GM19035 (cell line): ENCODE data around the gene KRI1.

Experiments
- ATAC-seq: cut with Tn5 transposase; IDR thresholded peaks from one replicate; pipeline ENCODE4 v1.9.1; 2021; ENCODE audit not compliant: unreplicated experiment

KRI1 gene

DNA sequence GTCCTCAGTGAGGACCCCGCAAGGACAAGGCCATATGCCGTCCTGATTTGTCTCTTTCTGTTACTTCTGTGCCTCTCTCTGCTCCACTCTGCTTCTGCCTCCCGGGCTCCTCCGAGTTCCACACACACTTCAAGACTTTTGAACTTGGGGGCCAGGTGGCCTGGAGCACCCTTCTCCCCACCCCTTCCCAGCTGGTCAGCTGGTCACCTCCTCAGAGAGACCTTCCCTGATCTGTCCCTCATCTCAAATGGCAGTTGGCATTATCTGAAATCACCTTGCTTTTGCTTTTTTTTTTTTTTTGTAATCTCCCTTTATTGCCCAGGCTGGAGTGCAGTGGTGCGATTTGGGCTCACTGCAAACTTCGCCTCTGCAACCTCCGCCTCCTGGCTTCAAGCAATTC is 46.4 kb downstream of the KRI1 start:
- no peak for ATAC-seq

DNA sequence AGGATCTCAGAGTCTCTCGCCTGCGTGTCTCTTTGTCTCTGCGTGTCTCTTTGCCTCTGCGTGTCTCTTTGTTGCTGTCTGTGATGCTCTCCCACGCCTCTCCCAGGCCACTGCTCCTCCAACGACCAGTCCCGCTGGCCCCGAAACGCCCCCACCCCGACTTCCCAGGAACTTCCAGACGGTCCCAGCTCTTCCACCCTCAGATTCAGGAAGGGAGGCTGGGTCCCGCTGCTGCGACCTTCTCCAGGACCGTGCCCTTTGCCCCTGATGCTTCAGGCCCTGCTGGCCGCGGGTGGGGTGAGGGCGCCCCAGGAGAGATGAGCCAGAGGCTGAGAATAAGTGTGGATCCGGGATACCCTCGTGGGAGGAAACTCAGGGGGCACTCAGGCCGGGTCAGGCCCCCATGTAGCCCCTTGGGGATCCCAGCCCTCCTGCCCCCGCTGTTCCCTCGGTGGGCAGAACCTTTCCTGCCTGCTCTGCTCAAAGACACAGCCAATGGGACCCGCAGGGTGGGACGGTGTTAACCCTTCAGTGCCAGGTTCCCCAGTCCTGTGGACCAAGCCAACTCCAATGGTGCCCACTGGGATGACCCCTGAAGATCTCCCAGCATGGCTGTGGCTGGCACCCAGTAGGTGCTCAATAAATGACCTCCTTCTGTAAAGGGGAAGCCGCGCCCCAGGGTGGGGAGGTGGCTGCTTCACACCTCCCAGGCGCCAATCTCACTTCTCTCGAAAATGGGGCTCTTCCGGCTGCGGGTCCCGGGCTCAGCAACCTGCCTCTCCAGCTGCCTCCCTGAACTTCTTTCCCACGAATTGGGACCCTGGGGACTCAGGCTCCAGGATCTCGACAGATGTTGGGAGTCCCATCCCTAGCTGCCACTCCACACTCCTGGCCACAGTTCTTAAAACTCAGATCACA is 47.1 kb downstream of the KRI1 start:
- ATAC-seq, result no peak

DNA sequence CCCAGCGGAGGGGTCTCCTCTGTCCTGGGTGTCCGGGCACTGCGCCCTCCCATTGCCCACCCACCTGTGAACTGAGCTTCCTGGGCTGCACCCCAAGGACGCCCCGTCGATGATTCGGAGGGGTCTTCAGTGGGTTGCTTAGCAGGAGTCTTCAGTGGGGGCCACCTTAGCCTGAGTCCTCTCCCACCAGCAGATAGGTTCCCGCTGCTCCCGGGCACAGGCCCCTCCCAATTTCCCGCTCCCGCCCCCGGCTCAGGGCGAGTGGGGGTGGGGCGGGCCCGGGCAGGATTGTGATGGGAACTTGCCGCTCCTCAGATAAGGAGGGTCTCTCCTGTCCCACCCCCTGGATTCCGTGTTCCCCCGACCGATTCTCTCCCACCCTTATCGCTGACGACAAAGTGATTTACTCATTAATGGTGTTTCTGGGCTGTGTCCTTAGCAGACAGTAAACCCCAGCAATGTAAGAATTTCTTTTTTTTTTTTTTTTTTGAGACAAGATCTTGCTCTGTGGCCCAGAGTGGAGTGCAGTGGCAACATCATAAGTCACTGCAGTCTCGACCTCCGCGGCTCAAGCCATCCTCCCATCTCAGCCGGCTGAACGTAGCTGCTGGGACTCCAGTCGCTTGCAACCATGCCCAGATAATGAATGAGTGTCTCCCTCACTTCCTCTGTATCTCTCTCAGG is 47.9 kb downstream of the KRI1 start:
- ATAC-seq, result no peak

DNA sequence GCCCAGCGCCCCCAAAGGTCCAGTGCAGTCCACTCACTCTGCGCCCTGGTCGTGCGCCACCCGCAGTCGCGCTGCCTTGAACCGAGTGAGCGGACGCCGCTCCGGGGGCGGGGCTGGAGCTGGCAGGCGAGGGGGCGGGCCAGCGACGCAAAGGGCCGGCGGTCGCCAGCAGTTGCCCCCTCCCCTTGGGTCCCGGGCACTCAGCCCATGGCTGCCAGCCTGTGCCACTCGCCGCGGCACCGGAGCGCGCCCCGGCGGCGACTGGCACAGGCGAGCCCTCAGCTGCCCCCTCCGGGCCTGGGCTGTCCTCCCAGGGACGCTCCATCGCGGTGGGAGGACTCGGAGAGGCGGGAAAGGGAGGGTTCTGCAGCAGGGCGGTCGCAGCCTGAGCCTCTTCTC is 48.5 kb downstream of the KRI1 start, which contains the start of gene S1PR5:
S1PR5 (minus strand) TSS at position 87 of the 399 bp plus-strand sequence. CDS start 2,436 bp downstream, outside the sequence.
- ATAC-seq, result no peak

DNA sequence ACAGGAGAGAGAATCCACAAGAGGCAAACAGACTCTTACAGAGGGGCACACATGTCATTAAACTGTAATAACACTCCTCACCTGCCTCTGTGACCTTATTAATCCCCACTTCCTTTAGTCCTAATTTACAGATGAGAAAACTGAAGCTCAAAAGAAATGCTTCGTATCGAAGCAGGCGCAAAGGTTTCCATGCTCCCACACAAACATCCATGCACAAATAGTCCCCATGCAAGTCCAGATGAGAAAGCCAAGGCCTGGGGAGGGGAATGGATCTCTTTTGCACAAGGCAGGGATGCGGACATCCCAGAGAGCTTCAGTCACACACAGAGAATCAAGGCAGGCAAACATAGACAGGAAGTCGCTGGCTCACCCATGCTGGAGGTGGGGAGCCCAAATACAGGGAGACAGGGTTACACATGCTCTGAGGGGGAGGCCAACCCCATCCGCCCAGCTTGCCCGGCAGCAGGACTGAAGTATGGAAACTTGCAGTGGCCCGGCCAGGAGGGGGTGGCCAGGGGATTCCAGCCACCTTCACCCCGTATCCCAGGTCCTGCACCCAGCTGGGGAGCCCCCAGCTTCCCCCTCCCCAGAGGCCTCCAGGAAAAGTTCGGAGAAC is 49.0 kb downstream of the KRI1 start:
- ATAC-seq, result no peak

DNA sequence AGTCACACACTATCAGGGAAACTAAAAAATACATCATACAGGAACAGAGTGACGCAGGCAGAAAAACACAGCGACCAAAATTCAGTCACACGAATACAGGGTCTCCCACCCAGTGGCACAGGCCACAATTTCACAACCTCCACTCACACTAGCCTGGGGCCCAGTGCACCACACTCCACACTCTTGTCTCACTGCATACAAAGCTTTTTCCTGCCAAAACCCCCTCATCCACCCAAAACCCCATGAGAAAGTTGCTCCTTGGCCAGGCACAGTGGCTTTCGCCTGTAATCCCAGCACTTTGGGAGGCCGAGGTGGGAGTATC is 49.8 kb downstream of the KRI1 start:
- ATAC-seq, result no peak

DNA sequence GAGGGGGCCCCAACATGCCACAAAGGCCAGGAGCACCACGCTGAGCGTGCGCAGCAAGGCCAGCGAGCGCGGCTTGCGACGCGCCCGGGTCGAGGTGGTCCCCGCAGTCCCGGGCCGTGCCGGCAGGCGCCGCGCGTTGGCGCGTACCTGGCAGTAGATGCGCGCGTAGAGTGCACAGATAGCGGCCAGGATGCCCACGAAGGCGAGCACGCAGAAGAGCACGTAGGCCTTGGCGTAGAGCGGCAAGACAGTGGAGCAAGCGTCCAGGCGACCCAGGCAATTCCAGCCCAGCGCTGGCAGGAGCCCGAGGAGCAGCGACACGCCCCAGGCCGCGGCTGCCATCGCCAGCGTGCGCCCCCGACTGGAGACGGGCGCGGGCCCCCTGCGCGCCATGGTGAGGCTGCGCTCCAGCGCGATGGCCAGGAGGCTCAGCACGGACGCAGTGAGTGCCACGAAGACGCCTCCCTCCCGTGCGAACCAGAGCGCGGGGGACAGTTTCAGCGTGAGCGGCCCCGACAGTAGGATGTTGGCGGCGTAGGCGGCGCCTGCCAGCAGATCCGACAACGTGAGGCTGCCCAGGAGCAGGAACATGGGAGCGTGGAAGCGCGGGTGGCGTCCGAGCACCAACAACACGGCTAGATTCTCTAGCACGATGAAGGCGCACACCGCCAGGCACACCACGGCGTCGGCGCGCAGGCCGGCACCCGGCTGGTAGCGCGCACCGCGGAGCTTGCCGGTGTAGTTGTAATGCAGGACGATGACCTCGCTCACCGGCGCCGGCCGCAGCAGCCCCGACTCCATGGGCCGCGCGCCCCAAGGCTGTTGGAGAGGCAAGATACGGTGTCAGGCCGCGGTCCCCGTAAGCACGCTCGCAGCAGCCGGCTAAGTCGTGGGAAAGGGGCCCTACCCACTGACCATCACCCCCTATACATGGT is 51.3 kb downstream of the KRI1 start:
- ATAC-seq, result no peak

DNA sequence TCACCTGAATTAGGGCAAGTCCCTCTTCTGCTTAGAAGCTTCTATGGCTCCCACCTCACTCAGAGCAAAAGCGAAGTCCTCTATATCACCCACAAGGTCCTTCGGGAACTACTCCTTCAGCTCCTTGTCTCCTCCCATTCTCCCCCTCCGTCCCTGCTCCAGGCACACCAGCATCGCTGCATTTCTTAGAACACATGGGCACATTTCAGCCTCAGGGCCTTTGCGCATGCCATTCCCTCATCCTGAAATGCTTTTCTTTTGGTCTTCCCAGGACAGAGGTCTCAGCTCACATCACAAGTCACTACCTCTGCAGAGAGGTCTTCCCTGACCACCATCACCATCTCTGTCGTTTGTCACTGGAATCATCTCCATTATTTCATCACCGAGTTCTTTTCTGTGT is 52.6 kb downstream of the KRI1 start:
- ATAC-seq, result no peak

DNA sequence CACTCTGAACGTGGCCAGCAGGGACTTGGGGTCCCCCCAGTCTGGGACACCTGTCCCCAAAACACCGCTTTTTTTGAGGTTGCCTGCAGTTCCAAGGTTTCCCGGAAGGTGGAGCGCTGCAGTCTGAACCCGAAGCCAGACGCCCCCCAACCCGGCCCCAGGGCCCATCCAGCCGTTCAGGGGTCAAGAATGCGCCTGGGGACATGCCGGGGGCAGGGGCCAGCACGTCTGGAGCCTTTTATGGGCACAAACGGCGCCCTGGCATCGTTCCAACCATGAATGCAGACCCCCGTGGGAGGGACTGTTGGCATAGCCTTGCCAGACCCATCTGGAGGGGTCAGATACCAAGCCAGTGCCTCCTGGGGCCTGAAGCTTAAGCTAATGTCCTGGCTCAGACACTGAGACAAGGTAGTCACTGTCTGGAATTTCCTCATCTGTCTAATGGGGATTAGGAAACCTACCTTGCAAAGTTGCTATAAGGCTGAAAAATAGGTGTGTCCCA is 55.5 kb downstream of the KRI1 start:
- no peak for ATAC-seq

DNA sequence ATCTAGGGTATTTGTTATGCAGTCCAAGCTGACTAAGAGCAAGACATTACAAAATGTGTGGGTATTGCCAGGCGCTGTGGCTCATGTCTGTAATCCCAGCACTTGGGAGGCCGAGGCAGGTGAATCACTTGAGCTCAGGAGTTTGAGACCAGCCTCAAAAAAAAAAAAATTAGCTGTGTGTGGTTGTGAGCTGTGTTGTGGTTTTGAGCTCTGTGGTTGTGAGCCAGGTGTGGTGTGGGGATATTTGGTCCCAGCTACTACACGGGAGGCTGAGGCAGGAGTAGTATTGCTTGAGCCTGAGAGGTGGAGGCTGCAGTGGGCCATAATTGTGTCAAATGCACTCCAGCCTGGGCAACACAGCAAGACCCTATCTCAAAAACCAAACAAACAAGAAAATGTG is 57.1 kb downstream of the KRI1 start:
- ATAC-seq, result no peak

DNA sequence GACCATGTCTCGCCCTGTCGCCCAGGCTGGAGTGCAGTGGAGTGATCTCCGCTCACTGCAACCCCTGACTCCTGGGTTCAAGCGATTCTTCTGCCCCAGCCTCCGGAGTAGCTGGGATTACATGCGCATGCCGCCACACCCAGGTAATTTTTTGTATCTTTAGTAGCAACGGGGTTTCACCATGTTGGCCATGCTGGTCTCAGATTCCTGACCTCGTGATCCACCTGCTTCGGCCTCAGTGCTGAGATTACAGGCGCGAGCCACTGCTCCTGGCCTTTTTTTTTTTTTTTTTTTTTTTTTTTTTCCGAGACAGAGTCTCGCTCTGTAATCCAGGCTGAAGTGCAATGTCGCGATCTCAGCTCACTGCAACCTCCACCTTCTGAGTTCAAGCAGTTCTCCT is 57.8 kb downstream of the KRI1 start:
- ATAC-seq, result no peak

DNA sequence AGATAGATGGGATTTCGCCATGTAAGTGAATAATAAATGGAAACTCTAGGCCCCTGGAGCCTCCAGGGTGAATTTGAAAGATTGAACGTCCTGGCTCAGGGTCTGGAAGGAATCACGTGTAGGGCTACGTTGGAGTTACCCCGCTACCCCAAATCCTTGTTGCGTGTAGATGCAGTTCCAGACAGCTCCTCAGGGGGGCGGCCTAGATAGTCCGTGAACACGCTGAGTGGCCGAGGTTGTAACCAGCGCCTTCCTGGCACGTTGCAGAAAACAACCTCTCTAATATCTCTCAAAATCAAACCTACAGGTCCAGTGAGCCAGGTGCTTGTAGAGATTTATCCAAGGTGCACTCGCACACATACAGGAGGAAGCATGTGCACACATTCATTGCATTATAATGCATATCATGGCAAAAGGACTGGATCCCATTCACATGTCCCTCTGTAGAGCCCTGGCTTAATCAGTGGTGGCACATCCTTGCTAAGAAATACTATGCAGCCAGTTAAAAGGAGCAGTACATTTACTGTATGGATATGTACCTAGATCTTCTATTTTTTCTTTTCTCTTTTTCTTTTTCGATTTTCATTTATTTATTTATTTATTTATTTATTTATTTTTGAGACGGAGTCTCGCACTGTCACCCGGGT is 60.1 kb downstream of the KRI1 start:
- no peak for ATAC-seq
